ENCODE results near the gene RFLNA. TPM values are rescaled to one million over a fixed set of nuclear protein-coding genes. Genes with fewer than 3 reads are reported as not detected.

RFLNA gene
- total and polyA plus RNA-seq, 2 donors (not counting 1 experiment from before 2014, with no cell fraction given), result not detected

DNA sequence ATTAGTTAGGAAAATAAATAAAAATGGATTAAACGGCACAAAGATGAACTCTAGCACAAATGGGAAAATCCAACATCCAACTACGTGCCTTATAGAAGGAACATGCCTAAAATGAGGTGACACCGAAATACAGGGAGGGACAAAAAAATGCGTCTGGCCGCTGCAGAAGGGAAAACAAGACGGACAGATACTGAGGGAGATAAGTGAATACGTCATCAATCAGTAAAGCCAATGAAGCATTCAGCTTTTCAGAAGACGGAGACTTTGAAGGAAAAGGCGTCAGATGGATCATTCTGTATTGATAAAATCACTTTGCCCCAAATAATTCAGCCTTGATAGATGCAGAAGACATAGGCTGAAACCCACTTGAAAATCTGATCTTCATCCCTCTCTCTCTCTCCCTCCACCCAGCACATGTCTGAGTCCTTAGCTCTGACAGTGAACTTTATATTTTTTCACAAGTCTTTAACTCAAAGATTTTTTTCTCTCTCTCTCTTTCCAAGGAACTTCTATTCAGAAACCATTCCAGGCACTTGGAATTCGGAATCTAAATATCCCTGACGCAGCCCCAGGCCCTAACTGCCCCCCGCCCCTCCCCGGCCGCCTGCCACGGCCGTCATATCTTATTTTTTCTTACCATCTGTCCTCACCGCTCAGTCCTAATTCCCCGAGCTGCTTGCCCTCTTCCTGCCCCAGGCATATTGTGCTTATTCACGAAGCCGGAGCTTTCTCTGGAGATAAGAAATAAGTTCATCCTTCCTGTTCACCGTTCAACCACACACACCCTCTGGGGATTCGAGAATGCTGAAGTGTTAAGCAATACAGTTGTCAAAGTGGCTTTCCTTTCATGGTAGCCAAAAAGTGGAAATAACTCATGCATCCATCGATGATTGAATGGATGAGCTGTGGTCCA lies 35.5 kb upstream of the RFLNA start:
- Histone ChIP-seq H3K27me3 (replicated peaks in 1 of 4; ENCODE audit: control extremely low read depth in 1 of 4, control insufficient read depth in 3 of 4, insufficient read depth in 4 of 4, low read length in 3 of 4) (peaks cover 0 to 18% (median 1%) of the 10 kb centered on the region in 4 experiments), H4K20me1 (ENCODE audit: control insufficient read depth, insufficient read depth, low read length, poor library complexity, severe bottlenecking) (no peaks in the 10 kb centered on the region), H3K4me3 (ENCODE audit: control extremely low read depth in 1 of 5, extremely low read depth in 1 of 5, insufficient read depth in 1 of 5, low read depth in 2 of 5, low read length in 4 of 5) (no peak overlapping the region), H3K36me3 (replicated peaks in 1 of 2; ENCODE audit: control extremely low read depth in 1 of 2, control insufficient read depth in 1 of 2, extremely low read depth in 1 of 2, insufficient read depth in 2 of 2, low read length in 1 of 2) (no peaks in the 10 kb centered on the region), H3K4me2 (replicated peaks; ENCODE audit: low read depth, low read length, poor library complexity, severe bottlenecking) (no peak overlapping the region), H3K79me2 (ENCODE audit: control insufficient read depth, insufficient read depth, low read length) (no peaks in the 10 kb centered on the region), H3K27ac (ENCODE audit: low read length in 2 of 2) (no peak overlapping the region), H3K9me3 (ENCODE audit: control extremely low read depth in 1 of 3, control insufficient read depth in 2 of 3, insufficient read depth in 1 of 3, low read length in 2 of 3) (peaks cover 0 to 9% (median 0%) of the 10 kb centered on the region in 3 donors), H3K4me1 (ENCODE audit: control insufficient read depth in 2 of 2, insufficient read depth in 2 of 2, low read length in 2 of 2) (no peaks in the 10 kb centered on the region), H3K9ac (ENCODE audit: low read length) (no peak overlapping the region), H2AFZ (ENCODE audit: insufficient read depth, low read depth, low read length, poor library complexity, severe bottlenecking) (peak overlapping the region; percentile 29)
- intact Hi-C loops (cut with micrococcal nuclease), result no loop called here
- Mint-ChIP-seq H3K27ac (no peak overlapping the region), H3K9me3 (ENCODE audit: insufficient read depth) (no peaks in the 10 kb centered on the region), H3K4me3 (no peak overlapping the region), H3K27me3 (peaks cover 49% of the 10 kb centered on the region), H3K4me1 (peaks cover 2% of the 10 kb centered on the region)
- CTCF ChIA-PET, result no interaction called here
- ATAC-seq (ENCODE audit: low read depth) (no peak), DNase-seq (no peak)
- POLR2A ChIA-PET, result no interaction called here
- TF ChIP-seq EZH2 (IDR thresholded peaks at IDR 0.05; ENCODE audit: borderline replicate concordance, insufficient read depth, low read depth, low read length, poor library complexity, severe bottlenecking), result no peak
- WGBS (ENCODE audit: insufficient coverage), result 40% methylated on average over 10 of the region's 23 CpGs

DNA sequence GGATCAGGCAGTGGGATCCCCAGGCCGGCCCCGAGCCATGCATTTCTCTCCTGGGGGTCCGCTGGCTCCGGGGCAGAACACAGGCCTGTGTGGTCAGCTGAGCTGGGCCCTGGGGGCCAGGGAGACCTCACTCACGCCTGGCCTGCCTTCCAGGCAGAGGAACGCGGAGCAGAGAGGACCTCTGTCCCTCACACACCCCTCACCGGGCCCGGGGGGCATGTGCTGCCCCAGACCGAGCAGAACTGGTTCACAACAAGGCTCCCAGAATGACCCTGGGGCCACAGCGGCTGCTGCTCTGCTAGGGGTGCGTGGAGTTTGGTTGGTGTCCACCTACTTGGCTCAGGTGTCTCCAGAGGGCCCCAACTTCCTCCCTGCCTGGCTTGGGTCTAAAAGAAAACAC lies 33.0 kb upstream of the RFLNA start:
- Mint-ChIP-seq H3K27me3 (peaks cover 48% of the 10 kb centered on the region), H3K4me3 (no peak overlapping the region), H3K27ac (no peak overlapping the region), H3K4me1 (peaks cover 2% of the 10 kb centered on the region), H3K9me3 (ENCODE audit: insufficient read depth) (no peaks in the 10 kb centered on the region)
- H3K36me3 ChIP-seq (replicated peaks in 1 of 2; ENCODE audit: control extremely low read depth in 1 of 2, control insufficient read depth in 1 of 2, extremely low read depth in 1 of 2, insufficient read depth in 2 of 2, low read length in 1 of 2), result no peaks in the 10 kb centered on the region
- no peak overlapping the region for H3K27ac ChIP-seq (ENCODE audit: low read length in 2 of 2)
- ChIA-PET POLR2A (no interaction called here), CTCF (no interaction called here)
- WGBS (ENCODE audit: insufficient coverage), result 93% methylated on average over 12 of the region's 12 CpGs
- H3K4me1 ChIP-seq (ENCODE audit: control insufficient read depth in 2 of 2, insufficient read depth in 2 of 2, low read length in 2 of 2), result no peaks in the 10 kb centered on the region
- H2AFZ ChIP-seq (ENCODE audit: insufficient read depth, low read depth, low read length, poor library complexity, severe bottlenecking), result no peak overlapping the region
- intact Hi-C loops (cut with micrococcal nuclease), result no loop called here
- no peak overlapping the region for H3K9ac ChIP-seq (ENCODE audit: low read length)
- H3K4me2 ChIP-seq (replicated peaks; ENCODE audit: low read depth, low read length, poor library complexity, severe bottlenecking), result no peak overlapping the region
- DNase-seq (no peak), ATAC-seq (ENCODE audit: low read depth) (no peak)
- TF ChIP-seq, protein P1, sequence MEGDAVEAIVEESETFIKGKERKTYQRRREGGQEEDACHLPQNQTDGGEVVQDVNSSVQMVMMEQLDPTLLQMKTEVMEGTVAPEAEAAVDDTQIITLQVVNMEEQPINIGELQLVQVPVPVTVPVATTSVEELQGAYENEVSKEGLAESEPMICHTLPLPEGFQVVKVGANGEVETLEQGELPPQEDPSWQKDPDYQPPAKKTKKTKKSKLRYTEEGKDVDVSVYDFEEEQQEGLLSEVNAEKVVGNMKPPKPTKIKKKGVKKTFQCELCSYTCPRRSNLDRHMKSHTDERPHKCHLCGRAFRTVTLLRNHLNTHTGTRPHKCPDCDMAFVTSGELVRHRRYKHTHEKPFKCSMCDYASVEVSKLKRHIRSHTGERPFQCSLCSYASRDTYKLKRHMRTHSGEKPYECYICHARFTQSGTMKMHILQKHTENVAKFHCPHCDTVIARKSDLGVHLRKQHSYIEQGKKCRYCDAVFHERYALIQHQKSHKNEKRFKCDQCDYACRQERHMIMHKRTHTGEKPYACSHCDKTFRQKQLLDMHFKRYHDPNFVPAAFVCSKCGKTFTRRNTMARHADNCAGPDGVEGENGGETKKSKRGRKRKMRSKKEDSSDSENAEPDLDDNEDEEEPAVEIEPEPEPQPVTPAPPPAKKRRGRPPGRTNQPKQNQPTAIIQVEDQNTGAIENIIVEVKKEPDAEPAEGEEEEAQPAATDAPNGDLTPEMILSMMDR (IDR thresholded peaks at IDR 0.05), result no peak
- no peak for TF ChIP-seq EZH2 (IDR thresholded peaks at IDR 0.05; ENCODE audit: borderline replicate concordance, insufficient read depth, low read depth, low read length, poor library complexity, severe bottlenecking)
- no peaks in the 10 kb centered on the region for H3K79me2 ChIP-seq (ENCODE audit: control insufficient read depth, insufficient read depth, low read length)
- H3K4me3 ChIP-seq (ENCODE audit: control extremely low read depth in 1 of 5, extremely low read depth in 1 of 5, insufficient read depth in 1 of 5, low read depth in 2 of 5, low read length in 4 of 5), result no peak overlapping the region
- H4K20me1 ChIP-seq (ENCODE audit: control insufficient read depth, insufficient read depth, low read length, poor library complexity, severe bottlenecking), result no peaks in the 10 kb centered on the region
- peaks cover 0 to 24% (median 1%) of the 10 kb centered on the region in 4 experiments for H3K27me3 ChIP-seq (replicated peaks in 1 of 4; ENCODE audit: control extremely low read depth in 1 of 4, control insufficient read depth in 3 of 4, insufficient read depth in 4 of 4, low read length in 3 of 4)
- H3K9me3 ChIP-seq (ENCODE audit: control extremely low read depth in 1 of 3, control insufficient read depth in 2 of 3, insufficient read depth in 1 of 3, low read length in 2 of 3), result peaks cover 0 to 9% (median 0%) of the 10 kb centered on the region in 3 donors
